Ovary (tissue), 10 donors: ENCODE measurements around the gene SMIM13. TPM values are rescaled to one million over a fixed set of nuclear protein-coding genes. Genes with fewer than 3 reads are reported as not detected.
A peak's percentile ranks its signal among the peaks of the same experiment; 100 is the strongest.

ENCODE experiments used
- DNase-seq, 5 donors: peaks; one replicate each; pipeline ENCODE4 v3.0.0-alpha.2; 2019 to 2020
- H3K27ac ChIP-seq, 2 donors: fragments of 200-600 bp; one replicate each; pipeline versions ENCODE4 v1.5.1 to v1.8.0; 2019 to 2022
- H3K27me3 ChIP-seq: fragments of 200-600 bp; one replicate; pipeline ENCODE4 v1.8.0; 2022
- H3K36me3 ChIP-seq: fragments of 200-600 bp; sonication (generic); one replicate; pipeline ENCODE4 v1.5.1; 2019
- H3K4me1 ChIP-seq: one replicate; pipeline ENCODE4 v1.8.1; 2013; ENCODE audit warnings: mild to moderate bottlenecking, moderate library complexity; ENCODE audit not compliant: insufficient read depth
- H3K4me3 ChIP-seq: fragments of 200-600 bp; sonication (generic); one replicate; pipeline ENCODE4 v1.5.1; 2017
- H3K9me3 ChIP-seq, 2 donors: fragments of 200-600 bp in 1 of 2; sonication (generic) in 1 of 2; one replicate each; pipeline versions ENCODE4 v1.5.1 to v1.8.1; 2013 to 2019; ENCODE audit warnings: mild to moderate bottlenecking in 1 of 2, moderate library complexity in 1 of 2
- CTCF ChIP-seq, 3 donors: fragments of 450-650 bp in 2 of 3; fragments of 200-600 bp in 1 of 3; IDR thresholded peaks; one replicate each; pipeline versions ENCODE4 v1.5.1 to v1.8.0; 2016 to 2022; ENCODE audit warnings: antibody characterized with exemption in 3 of 3, mild to moderate bottlenecking in 1 of 3
- EP300 ChIP-seq: sonication (generic); formaldehyde crosslinking; IDR thresholded peaks from one replicate; pipeline ENCODE4 v1.6.1; 2017; ENCODE audit warnings: antibody characterized with exemption
- POLR2A ChIP-seq: fragments of 450-650 bp; IDR thresholded peaks from one replicate; pipeline ENCODE4 v1.6.1; 2017; ENCODE audit warnings: antibody characterized with exemption, mild to moderate bottlenecking, moderate library complexity
- WGBS, 3 donors: extraction: QIAGEN DNeasy Blood & Tissue Kit in 1 of 3; methylation state at CpG; one replicate each; pipeline versions ENCODE4 v1.1.5 to v1.1.7; 2013 to 2017; 5-methylcytosine and 5-hydroxymethylcytosine counted together
- intact Hi-C, 4 donors: fragments of 100-400 bp; cut with DNase I; formaldehyde crosslinking; loops; one replicate each; pipeline versions ENCODE4 v1.11.0 to v1.15.1; 2022 to 2023
- long read RNA-seq, 3 donors: library from polyadenylated mRNA in 2 of 3; unstranded in 2 of 3; transcript quantifications; one replicate each; pipeline ENCODE4 v2.0.0 and lab custom pipeline, GENCODE V29; 2021 to 2026
- polyA plus RNA-seq, 2 donors: library from polyadenylated mRNA; stranded (reverse); fragments of 200-250 nt in 1 of 2; fragments of 350-450 nt in 1 of 2; fragmentation: Illumina TruSeq in 1 of 2; extraction: RNeasy Lipid Tissue Mini Kit (QIAGEN cat#74804) in 1 of 2; gene quantifications; one replicate each; pipeline ENCODE4 v1.2.3, GENCODE V29; 2013 to 2014
- total RNA-seq, 7 donors: library from RNA; depleted of rRNA in 2 of 7; stranded (reverse); fragments of >200 nt in 2 of 7; fragmentation: NEBNext Ultra II Directional in 3 of 7; extraction: Animal tissue kit (Norgen Biotek cat#: 25700) in 3 of 7; gene quantifications; one replicate each; pipeline versions ENCODE4 v1.1.0 to v1.2.4, GENCODE V29; 2016 to 2023
- donor health status: DM: no; HTN: no; CAD: no; lungs with moderate emphysema.
- donor health status: DM: no; HTN: no; CAD: no.
- donor health status: Bipolar disorder and iron deficiency.
- donor health status: DM: yes; HTN: yes; CAD: no.
- donor health status: DM: no; HTN: no; CAD: no.
- donor health status: DM: yes; HTN: yes; CAD: no.

SMIM13 gene
- total RNA-seq (1 to 10 TPM; 5.3 to 8.4 (median 6.2) TPM), polyA plus RNA-seq (1 to 10 TPM; 3.6 to 5.8 TPM)
- long read RNA-seq, donor 1: 0 reads
- long read RNA-seq, donor 2, full-length matches to known transcripts: 3 of 3 reads
- long read RNA-seq, donor 2, partial matches to known transcripts: 0 of 3 reads
- long read RNA-seq, donor 2, other reads (novel, unspliced or antisense): 0 of 3 reads
- long read RNA-seq, donor 3, full-length matches to known transcripts: 6 of 8 reads
- long read RNA-seq, donor 3, partial matches to known transcripts: 0 of 8 reads
- long read RNA-seq, donor 3, other reads (novel, unspliced or antisense): 2 of 8 reads

GRCh38 chr6:11093626-11094410 is at the start of gene SMIM13:
SMIM13 (plus strand) TSS chr6:11093834; CDS start chr6:11094314, 480 bp downstream.
- H3K4me1 ChIP-seq: peaks cover 3% of the 10 kb centered on the region
- H3K36me3 ChIP-seq: no peaks in the 10 kb centered on the region
- intact Hi-C loops: no loop called here
- H3K27me3 ChIP-seq: no peaks in the 10 kb centered on the region
- no peaks in the 10 kb centered on the region for H3K9me3 ChIP-seq
- H3K27ac ChIP-seq: peak within 1 kb of the TSS; percentile 96 to 99
- WGBS, 3 donors: 0 to 1% (median 0%) methylated on average over 44 to 90 of the region's 90 CpGs
- peak; percentile 96 to 97 (median 96) for DNase-seq
- TF ChIP-seq CTCF (IDR thresholded peaks at IDR 0.05) (peak; percentile 32 to 76 (median 75)), POLR2A (peak; percentile 61), EP300 (no peak)
- H3K4me3 ChIP-seq: peak within 1 kb of the TSS; percentile 100

GRCh38 chr6:11043961-11044711 is 49.5 kb upstream of the SMIM13 start, which contains the start of gene ELOVL2:
ELOVL2 (minus strand) TSS chr6:11044305; CDS start chr6:11044230, 75 bp downstream.
- Histone ChIP-seq H3K4me1 (peaks cover 6% of the 10 kb centered on the region), H3K27me3 (peaks cover 3% of the 10 kb centered on the region), H3K4me3 (peak within 1 kb of the TSS; percentile 34), H3K27ac (no peak within 1 kb of the TSS), H3K9me3 (peaks cover 0 to 11% of the 10 kb centered on the region in 2 donors), H3K36me3 (no peaks in the 10 kb centered on the region)
- DNase-seq: peak in 2 of 5 donors; percentile 31 to 42
- intact Hi-C loops: no loop called here
- WGBS, 3 donors: 1 to 11% (median 4%) methylated on average over 37 to 124 of the region's 124 CpGs
- TF ChIP-seq CTCF (IDR thresholded peaks at IDR 0.05) (no peak), POLR2A (no peak), EP300 (no peak)

- H3K4me1 ChIP-seq: peaks cover 6% of the 10 kb centered on the region
- H3K27ac ChIP-seq: no peak overlapping the region
- TF ChIP-seq POLR2A: no peak
- TF ChIP-seq EP300: no peak
- TF ChIP-seq CTCF (IDR thresholded peaks at IDR 0.05): no peak
- WGBS, 3 donors: 26 to 34% (median 29%) methylated on average over 21 to 23 of the region's 23 CpGs
- no peaks in the 10 kb centered on the region for H3K36me3 ChIP-seq
- no peak for DNase-seq
- intact Hi-C loops: no loop called here
- H3K27me3 ChIP-seq: peaks cover 3% of the 10 kb centered on the region
- peak overlapping the region; percentile 34 for H3K4me3 ChIP-seq
- peaks cover 0 to 11% of the 10 kb centered on the region in 2 donors for H3K9me3 ChIP-seq
Measured at GRCh38 chr6:11044712-11045167, 48.9 kb upstream of the SMIM13 start.

GRCh38 chr6:11050731-11051130 is 42.9 kb upstream of the SMIM13 start:
- WGBS, 3 donors: 57 to 80% (median 61%) methylated on average over 2 of the region's 2 CpGs
- Histone ChIP-seq H3K36me3 (no peaks in the 10 kb centered on the region), H3K27ac (no peak overlapping the region), H3K4me1 (no peaks in the 10 kb centered on the region), H3K4me3 (no peak overlapping the region), H3K27me3 (no peaks in the 10 kb centered on the region), H3K9me3 (no peaks in the 10 kb centered on the region)
- no peak for DNase-seq
- TF ChIP-seq CTCF (IDR thresholded peaks at IDR 0.05): no peak
- no peak for TF ChIP-seq POLR2A
- no peak for TF ChIP-seq EP300
- intact Hi-C loops: no loop called here
